Measurements from ENCODE around the gene PCGF3.

PCGF3 gene

DNA sequence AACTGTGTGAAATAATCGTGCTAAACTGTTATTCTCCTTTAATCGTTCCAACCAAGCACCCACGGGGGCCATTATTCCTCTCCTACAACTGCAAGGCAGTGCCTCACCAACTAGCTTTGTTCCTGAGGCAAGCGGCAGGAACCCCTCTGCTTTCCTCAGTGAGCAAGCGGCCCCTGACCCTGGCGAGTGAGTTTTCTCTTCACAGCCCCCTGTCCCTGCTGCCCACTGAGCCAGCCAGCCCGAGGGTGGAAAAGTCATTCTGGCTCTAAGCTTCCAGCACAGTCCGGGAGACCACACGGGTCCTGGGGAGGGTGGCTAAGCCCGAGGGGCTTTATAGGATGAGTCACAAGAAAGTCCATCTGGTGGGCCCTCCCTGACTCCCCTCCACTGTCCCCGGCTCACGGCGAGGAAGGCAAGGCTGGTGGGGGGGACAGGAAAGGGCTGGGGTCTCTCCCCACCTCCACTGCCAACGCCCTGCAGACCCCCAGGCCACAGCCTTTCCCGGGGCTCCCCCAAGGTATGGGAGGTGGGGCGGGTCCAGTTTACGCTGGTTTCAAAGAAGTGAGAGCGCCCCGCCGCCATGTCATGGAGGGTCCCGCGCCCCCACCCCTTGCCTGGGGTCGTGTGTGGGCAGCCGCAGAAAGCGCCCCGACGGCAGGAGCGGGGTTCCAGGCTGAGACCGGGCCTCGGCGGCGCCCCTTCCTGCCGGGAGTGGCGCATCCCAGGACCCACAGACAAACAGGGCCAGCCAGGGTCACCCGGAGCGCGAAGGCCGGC, 75.3 kb downstream of the PCGF3 start:
- DNase-seq (ENCODE audit: low spot score): no peak

DNA sequence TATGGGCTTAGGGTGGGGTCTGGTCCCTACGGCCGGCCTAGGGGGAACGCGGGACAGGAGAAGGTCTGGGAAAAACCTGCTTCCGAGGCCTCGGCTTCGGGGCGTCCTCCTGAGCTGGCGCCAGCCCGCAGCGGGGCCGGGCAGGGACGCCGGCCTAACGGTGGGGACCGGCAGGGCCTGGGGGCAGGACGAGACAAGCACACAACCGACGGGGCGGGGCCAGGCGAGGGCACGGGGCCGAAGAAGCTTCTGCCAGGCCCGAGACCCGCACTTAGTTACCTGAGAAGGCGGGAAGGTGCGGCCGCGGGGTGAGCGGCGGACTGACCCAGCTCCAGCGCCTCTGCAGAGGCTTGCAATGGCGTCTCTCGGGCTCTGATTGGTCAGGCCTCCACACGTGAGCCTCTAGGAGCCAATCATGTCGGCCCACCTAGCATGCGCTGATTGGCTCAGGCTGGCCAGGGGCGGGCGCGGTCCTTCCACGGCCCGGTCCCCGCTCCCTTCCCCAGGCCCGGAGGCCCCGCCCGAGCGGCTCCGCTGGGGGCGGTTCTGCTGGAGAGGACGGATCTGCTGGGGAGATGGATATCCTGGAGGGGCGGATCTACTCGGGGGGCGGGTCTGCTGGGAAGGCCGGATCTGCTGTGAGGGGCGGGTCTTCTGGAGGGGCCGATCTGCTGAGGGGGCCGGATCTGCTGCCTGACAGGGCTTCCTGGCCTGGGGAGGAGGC, 76.0 kb downstream of the PCGF3 start:
- peak; percentile 97 for DNase-seq (ENCODE audit: low spot score)

DNA sequence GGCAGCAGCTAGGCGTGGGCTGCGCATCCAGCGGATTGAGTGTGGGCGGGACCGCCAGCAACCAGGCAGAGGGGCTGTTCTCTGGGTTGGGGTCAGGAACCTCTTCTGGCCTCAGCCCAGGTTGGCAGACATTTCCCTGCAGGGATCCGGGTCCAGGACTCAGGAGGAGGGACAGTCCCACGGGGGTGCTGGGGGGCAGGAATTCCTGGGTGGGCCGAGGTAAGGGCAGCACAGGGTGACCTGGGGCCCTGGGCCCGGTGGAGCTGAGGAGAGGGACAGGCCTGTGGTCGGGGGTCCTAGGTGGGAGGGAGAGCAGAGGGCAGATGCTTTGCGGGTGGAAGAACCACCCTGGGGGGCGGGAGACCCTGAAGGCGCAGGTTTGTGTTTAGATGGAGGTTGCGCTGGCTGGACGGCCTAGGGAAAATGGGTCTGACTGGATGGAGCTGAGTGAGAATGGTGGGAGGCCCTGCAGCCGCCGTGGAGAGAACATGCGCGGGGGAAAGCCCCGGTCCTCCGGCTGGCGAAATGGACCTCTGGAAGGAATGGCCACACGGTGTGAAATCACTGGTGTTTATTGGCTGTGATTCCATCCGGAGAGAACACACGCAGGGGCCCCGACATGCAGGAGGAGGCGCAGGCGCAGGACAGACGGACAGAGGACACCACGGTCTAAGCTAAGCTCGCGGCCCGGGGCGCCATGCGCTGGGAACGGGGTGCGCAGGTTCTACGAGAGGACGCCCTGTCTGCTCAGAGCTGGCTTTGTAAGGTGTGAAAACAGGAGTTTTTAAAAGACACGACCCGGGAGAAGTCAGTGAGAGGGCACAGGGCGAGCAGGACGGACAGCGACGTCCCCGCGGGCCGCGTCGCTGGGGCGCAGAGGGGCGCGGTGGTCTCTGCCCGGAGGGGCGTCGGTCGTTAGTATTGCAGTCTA, 79.0 kb downstream of the PCGF3 start:
- DNase-seq (ENCODE audit: low spot score): no peak

DNA sequence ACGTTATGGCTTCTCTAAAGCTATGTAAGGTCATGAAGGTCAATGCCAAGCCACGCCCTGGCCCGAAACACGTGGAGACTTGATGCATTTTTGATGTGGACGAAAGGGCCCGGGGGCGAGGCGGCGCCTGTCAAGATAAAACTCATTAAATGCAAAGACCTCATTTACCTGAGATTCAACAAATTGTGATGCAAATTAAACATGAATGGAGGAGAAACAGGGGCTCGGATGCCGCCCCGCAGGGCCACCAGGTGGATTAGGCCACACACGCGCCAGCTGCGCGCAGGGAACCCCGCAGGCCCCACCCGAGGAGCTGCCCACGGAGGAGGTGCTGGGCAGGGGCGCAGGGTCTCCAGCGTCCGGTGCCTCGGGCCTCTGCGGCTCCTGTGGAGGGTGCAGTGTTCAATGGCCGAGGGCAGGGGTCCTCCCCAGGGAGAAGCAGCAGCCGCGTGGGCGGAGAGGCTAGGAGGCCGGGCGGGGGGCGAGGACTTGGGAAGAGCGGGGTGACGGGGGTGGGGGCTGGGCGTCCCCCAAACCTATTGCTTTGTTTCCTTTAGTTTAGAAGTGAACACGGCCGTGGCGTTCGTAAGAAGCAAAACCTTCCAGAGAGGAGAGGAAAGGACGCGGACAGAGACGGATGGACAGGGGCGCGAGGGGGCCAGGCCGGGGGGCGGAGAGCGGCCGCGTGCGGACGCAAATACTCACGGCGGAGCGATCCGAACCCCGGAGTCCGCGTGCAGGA, 79.9 kb downstream of the PCGF3 start:
- DNase-seq (ENCODE audit: low spot score): no peak

DNA sequence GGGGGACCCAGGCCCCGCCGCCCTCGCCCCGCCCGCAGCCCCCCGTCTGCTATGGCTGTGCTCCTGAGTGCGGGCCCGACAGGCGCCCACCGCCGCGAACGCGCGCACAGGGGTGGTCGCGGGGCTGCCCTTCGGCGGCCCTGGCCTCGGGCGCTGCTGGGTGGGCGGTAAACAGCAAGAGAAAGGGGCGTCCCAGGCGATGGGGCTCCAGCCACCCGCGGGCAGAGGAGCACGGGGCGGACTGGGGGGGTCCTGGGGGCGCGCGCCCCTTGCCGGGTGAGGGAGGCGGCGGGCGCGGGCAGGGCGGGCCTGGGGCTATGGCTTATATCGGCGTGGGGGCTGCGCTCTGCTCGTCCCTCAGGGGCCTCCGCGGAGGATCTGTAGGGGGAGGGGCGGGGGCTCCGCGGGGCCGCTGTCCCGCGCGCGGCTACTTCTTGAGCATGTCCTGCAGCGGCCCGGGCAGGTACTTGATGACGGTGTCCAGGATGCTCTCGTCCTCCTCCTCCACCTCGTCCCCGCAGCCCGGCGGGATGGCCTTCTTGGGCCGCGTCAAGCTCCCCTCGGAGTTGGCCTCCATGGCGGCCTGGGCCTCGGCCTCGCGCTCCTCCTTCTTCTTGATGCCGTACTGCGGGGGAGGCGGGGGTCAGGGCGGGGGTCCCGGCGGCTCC, 80.6 kb downstream of the PCGF3 start:
- no peak for DNase-seq (ENCODE audit: low spot score)

DNA sequence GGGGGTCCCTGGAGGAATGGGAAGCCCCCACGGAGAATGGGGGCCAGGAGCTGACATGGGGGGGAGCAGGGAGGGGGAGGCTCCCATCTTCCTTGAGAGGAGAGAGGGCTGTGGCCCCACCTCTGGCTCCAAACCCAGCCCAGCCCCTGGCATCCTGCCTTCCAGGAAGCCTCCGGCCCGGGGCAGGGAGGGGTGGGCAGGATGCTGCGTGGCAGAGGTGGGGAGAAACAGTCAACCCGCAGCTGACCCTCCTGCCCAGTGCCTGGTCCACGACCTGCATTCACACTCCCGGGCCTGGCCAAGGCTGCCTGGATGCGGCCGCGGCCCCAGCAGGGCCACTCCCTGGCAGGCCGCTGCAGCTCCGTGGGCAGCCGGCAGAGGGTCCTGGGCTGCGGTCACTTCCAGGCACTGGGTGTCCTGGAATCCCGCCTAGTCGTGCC, 81.2 kb downstream of the PCGF3 start:
- DNase-seq (ENCODE audit: low spot score): no peak

DNA sequence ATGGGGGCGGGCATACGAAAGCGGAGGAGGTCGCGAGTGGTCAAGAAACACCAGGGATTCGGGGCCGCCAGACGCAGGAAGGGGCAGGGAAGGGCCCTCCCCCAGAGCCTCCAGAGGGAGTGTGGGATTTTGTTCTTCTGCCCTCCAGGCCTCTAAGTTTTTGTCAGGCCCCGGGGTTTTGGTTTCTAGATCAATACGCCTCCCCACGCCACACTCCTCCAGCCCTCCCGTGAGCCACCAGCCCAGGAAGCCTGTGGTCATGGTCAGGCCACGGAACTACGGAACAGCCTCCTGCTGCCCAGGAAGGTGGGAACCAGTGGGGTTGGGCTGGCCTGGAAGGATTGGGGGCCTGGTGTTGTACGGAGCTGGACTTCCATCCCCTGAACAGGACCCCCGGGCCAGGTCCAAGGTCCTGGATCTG, 81.9 kb downstream of the PCGF3 start:
- no peak for DNase-seq (ENCODE audit: low spot score)

DNA sequence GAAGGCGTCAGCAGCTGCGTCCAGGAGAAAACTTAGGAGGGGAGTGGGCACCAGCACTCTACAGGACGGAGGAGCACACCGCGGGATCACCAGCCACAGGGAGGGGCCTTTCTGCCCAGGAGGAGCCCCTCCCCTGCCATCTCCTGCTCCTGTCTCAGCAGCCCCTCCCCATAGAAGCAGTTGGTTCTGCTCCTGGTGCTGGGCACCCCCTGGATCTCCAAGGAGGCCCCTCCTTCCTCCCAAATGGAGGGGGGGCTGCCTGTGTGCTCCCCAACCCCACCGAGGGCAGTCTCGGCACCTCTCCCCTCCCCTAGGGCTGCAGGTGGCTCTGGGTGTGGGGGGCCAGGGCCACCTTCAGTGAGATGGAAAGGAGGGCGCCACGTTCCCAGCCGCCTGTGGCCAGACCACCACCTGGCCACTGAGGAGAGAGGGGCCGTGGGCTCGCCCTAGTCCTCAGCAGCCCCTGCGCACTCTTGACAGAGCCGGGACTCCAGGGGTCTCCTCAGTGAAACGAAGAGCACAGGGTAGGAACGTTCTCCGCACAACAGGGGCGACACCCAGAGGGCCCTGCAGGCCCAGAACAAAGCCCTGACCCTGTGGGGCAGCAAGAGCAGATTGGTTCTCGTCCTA, 82.5 kb downstream of the PCGF3 start:
- no peak for DNase-seq (ENCODE audit: low spot score)

DNA sequence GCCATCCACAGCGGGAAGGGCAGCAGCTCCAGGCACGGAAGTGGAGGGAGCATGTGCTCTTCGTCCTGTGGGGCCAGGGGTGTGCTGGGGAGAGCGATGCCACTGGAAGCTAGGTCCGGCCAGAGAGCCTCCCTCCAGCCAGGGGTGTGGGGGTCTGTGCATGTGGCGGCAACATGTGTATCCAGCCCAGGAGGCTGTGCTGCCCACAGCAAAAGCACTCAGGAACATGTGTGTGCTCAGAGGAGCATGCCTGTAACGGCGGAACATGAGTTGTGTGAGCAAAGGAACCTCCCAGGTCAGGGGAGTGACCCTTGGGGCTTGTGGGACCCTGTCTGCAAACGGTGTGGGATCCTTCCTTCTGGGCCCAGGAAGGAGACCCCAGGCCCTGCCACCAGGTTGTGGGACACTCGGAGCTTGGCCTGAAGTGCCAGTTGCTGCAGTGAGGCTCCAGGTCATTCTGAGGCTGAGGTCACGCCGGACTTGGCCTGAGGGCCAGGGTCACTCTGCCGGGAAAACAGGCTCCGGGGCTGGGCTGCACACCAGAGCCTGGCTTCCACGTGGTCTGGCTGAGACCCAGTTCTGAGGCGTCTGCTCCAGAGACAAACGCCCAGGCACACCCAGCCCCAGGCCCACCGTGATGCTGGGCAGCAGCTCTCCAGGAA, 83.1 kb downstream of the PCGF3 start:
- DNase-seq (ENCODE audit: low spot score): no peak

DNA sequence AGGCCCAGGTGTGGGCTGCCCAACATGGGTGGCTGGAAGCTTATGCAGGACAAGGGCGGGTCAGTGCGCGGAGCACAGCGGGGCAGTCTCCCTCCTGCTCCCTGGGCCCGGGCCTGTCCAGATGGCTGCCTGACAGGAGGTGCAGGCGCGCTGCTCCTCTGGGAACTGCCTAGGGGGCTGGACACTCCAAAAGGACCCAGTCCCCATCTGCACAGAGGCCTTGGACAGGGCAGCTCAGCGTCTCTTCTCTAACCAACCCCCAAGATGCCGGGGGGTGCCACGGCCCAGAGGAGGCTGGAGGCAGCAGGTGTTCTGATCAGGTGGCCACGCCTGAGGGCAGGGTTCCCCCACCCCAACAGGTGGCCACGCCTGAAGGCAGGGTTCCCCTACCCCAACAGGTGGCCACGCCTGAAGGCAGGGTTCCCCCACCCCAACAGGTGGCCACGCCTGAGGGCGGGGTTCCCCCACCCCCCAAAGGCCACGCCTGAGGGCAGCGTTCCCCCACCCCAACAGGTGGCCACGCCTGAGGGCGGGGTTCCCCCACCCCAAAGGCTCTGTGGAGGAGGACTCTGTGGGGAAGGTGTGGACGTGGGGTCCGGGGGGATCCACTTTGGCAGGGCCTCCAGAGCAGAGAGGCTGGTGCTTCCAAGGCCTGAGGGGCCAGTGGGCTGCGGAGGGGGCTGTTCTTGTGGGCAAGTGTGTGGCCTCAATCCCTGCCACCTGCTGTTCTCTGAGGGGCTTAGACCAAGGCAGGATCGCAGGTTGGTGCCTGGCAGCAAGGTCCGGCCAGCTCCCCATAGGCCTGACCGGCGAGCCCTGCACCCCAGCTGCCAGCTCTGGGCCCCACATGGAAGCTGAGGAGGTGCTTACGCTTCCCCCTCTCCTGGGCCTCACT, 84.2 kb downstream of the PCGF3 start:
- DNase-seq (ENCODE audit: low spot score): no peak

DNA sequence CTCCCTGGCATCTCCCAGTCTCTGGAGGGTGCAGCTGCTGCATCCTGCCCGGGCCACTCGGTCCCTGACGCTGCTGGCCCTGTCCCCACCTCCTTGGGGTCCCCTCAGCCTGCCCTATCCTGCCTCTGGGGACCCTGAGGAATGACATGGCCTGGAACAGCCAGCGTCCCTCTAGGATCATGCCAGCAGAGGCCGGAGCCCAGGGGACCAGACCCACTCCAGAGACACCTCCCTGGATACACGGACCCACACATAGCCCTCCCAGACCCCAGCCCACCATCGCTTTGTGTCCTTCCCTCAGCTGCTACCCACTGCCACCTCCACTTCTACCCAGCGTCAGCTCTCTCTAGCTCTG, 84.8 kb downstream of the PCGF3 start:
- DNase-seq (ENCODE audit: low spot score): no peak

DNA sequence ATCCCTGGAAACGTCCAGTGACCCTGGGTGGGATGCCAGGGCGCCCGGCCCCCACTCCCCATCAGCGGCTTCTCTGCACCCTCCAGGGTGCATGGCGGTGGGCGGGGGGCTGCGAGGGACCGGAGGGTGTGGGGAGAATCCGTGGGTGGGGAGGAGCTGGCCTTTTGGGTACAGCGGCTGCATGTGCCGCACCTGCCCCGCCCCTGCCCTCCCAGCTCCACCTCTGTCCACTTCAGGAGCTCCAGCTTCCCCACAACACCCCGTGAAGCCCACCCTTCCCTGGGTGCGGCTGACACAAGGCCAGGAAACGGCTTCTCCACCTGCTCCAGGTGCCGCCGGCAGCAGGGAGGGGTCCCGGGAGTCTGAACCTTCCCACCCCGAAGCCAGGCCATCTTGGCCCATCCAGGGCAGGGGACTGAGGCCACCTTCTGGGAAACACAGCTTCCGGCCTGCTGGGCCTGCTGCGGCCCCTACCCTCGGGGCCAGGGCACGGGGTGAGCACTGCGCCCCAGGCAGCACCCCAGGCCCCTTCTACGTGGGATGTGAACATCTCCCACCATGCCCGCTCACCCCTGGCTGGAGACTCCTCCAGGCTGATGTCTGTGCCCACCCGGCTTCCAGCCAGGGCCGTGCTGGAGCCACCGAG, 85.7 kb downstream of the PCGF3 start:
- no peak for DNase-seq (ENCODE audit: low spot score)

DNA sequence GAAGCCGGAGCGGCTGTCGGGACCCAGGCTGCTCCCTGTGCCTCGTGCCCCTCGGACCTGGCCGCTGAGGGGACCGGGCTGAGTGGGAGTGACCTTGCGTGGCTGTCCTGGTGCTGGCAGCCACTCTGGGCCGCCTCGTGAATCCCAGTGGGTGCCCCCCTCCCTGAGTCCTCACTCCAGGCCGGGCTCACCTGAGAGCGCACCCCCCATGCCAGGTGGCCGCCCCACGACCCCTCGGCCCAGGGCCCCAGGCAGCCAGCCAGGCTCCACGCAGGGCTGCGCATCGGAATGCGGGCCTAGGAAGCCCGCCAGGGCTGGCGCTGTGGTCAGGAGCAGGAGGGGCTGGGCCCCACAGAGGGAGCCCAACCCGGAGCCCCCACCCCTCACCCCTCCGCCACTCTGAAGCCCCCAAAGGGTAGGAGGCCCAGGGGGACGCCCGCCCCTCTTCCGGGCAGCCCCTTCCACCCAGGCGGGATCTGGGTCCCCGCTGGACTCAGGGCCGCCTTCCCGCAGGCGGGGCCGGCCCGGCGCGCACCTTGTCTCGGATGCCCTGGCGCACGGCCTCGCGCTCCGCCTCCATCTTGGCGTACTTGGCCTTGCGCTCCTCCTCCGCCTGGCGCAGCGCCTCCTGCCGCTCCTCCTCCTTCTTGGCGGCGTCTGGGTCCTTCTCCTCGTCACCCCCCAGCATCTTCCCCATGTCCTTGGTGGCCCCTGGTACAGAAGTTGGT, 86.4 kb downstream of the PCGF3 start:
- no peak for DNase-seq (ENCODE audit: low spot score)

DNA sequence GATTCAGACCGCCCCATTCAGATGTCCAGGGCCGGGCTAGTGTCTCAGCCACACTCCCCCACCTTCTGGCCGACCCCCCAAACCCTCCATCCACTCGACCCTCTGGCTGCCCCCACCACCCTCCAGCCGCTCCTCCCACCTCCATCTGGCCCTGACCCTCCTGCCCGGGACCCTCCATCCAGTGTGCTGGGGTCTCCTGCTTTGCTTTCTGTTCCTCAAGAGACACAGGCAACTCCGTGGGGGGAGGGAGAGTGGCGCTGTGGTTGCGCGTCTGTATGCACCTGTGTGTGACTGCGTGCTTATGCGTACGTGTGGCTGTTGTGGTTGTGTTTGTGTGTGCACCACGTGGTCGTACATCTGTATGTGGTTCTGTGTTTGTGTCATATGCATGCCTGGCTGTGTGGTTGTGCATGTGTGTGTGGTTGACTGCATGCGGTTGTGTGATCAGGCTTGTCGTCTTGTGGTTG, 87.0 kb downstream of the PCGF3 start:
- no peak for DNase-seq (ENCODE audit: low spot score)

DNA sequence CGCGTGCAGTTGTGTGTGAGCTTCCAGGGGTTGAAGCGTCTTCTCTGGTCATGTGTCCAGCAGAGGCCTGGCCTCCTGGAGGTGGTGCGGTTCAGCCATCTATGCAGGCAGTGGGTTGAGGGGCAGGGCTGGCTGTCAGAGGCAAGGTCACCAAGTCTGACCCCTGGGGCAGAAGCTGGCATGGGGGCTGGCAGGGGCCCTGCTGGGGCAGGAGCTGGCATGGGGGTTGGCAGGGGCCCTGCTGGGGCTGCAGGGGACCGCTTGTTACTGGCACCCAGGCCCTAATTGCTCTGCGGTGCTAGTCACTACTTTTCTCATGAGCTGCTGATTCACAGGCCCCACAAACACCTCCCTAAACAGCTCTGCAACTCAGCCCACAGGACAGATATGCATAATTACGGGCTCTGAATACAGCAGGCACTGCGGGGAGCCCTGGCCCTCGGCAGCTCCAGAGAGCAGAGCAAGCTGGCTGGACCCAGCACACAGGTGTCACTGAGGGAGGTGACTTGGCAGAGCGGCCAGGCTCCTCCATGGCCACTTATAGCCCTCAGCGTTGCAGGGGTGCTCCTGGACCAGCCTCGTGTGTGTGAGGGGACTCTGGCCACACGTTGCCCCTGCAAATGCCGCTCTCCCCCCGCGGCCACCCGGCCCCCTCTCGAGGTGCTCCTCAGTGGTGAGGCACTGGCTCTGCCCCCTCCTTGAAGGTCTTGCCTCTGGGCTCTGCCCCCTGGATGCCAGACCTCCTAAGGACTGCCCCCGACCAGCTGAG, 87.6 kb downstream of the PCGF3 start:
- no peak for DNase-seq (ENCODE audit: low spot score)

DNA sequence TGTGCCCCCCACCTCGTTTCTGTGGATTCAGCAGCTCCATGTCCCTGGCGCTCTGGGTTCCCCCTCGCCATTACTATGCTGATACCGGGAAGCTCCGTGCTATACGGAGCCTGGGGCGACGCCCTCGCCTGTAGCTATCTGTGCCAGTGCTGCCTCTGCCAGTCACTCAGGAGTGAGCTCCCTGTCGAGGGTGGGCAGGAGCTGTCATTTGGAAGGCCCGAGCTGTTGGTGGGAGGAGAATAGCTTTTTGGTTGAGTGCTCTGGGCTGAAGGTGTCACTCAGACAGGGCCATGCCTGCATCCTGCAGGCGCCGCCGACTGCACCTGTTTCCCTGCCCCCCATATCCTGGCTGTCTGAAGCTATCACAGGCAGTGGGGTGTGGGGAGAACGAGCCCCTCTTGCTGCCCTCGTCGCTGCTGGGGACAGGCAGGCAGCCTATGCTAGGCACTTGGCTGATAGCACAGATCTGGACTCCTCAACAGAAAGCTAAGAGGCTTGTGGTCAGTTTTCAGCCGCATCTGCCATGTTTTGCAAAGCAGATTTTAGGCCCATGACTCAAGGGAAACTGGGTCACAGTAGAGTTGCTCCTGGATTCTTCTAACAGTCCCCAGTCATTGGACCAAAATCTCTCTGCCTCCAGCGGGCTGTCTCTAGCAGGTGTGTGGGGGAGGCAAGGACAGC, 88.4 kb downstream of the PCGF3 start:
- no peak for DNase-seq (ENCODE audit: low spot score)
